ENCODE data around the gene ACVR1C. TPM values are rescaled to one million over a fixed set of nuclear protein-coding genes. Genes with fewer than 3 reads are reported as not detected.

ACVR1C gene
- polyA plus RNA-seq, 3 donors = 0.05 TPM; not detected in 2

GRCh38 chr2:157477919-157478318, 150.7 kb downstream of the ACVR1C start:
- Mint-ChIP-seq H3K27ac (no peak overlapping the region), H3K4me1 (peaks cover 19% of the 10 kb centered on the region), H3K9me3 (peaks cover 0 to 2% (median 0%) of the 10 kb centered on the region in 7 donors), H3K4me3 (no peak overlapping the region), H3K36me3 (no peaks in the 10 kb centered on the region), H3K27me3 (ENCODE audit: low read depth in 3 of 3) (no peaks in the 10 kb centered on the region)
- DNase-seq = no peak
- H3K79me2 ChIP-seq (ENCODE audit: insufficient read depth, low read length) = no peaks in the 10 kb centered on the region
- H3K4me3 ChIP-seq (replicated peaks in 1 of 3; ENCODE audit: low read depth in 2 of 3, low read length in 3 of 3) = no peak overlapping the region
- no peak overlapping the region for H2AFZ ChIP-seq (ENCODE audit: insufficient read depth, low read depth, low read length, poor library complexity, severe bottlenecking)
- peaks cover 5 to 16% of the 10 kb centered on the region in 2 donors for H3K4me1 ChIP-seq (ENCODE audit: control insufficient read depth in 1 of 2, insufficient read depth in 2 of 2, low read length in 2 of 2)
- TF ChIP-seq, protein P1, sequence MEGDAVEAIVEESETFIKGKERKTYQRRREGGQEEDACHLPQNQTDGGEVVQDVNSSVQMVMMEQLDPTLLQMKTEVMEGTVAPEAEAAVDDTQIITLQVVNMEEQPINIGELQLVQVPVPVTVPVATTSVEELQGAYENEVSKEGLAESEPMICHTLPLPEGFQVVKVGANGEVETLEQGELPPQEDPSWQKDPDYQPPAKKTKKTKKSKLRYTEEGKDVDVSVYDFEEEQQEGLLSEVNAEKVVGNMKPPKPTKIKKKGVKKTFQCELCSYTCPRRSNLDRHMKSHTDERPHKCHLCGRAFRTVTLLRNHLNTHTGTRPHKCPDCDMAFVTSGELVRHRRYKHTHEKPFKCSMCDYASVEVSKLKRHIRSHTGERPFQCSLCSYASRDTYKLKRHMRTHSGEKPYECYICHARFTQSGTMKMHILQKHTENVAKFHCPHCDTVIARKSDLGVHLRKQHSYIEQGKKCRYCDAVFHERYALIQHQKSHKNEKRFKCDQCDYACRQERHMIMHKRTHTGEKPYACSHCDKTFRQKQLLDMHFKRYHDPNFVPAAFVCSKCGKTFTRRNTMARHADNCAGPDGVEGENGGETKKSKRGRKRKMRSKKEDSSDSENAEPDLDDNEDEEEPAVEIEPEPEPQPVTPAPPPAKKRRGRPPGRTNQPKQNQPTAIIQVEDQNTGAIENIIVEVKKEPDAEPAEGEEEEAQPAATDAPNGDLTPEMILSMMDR (IDR thresholded peaks at IDR 0.05) = no peak
- H3K36me3 ChIP-seq (replicated peaks in 1 of 2; ENCODE audit: control insufficient read depth in 1 of 2, insufficient read depth in 2 of 2, low read length in 2 of 2) = no peaks in the 10 kb centered on the region
- H3K27me3 ChIP-seq (ENCODE audit: control insufficient read depth in 2 of 2, insufficient read depth in 2 of 2, low read length in 2 of 2) = no peaks in the 10 kb centered on the region
- H4K20me1 ChIP-seq (ENCODE audit: insufficient read depth, low read length) = no peaks in the 10 kb centered on the region
- H3K9ac ChIP-seq (ENCODE audit: insufficient read depth, low read length, poor library complexity, severe bottlenecking) = no peak overlapping the region
- H3K27ac ChIP-seq (ENCODE audit: low read depth in 1 of 2, low read length in 2 of 2) = no peak overlapping the region
- no peak overlapping the region for H3K4me2 ChIP-seq (replicated peaks; ENCODE audit: extremely low read depth, low read length, poor library complexity, severe bottlenecking)
- no peaks in the 10 kb centered on the region for H3K9me3 ChIP-seq (replicated peaks in 1 of 2; ENCODE audit: control insufficient read depth in 1 of 2, insufficient read depth in 1 of 2, low read length in 2 of 2)
- intact Hi-C loops (cut with micrococcal nuclease) = no loop called here

GRCh38 chr2:157476953-157477709, 151.5 kb downstream of the ACVR1C start:
- H3K9ac ChIP-seq (ENCODE audit: insufficient read depth, low read length, poor library complexity, severe bottlenecking) = no peak overlapping the region
- no peak overlapping the region for H3K27ac ChIP-seq (ENCODE audit: low read depth in 1 of 2, low read length in 2 of 2)
- H3K4me1 ChIP-seq (ENCODE audit: control insufficient read depth in 1 of 2, insufficient read depth in 2 of 2, low read length in 2 of 2) = peaks cover 5 to 16% of the 10 kb centered on the region in 2 donors
- H3K4me1 Mint-ChIP-seq = peaks cover 19% of the 10 kb centered on the region
- no peak overlapping the region for H3K4me3 Mint-ChIP-seq
- intact Hi-C loops (cut with micrococcal nuclease) = no loop called here
- no peak for DNase-seq
- no peaks in the 10 kb centered on the region for H3K27me3 ChIP-seq (ENCODE audit: control insufficient read depth in 2 of 2, insufficient read depth in 2 of 2, low read length in 2 of 2)
- H3K36me3 ChIP-seq (replicated peaks in 1 of 2; ENCODE audit: control insufficient read depth in 1 of 2, insufficient read depth in 2 of 2, low read length in 2 of 2) = no peaks in the 10 kb centered on the region
- no peak overlapping the region for H3K27ac Mint-ChIP-seq
- H4K20me1 ChIP-seq (ENCODE audit: insufficient read depth, low read length) = no peaks in the 10 kb centered on the region
- H3K9me3 ChIP-seq (replicated peaks in 1 of 2; ENCODE audit: control insufficient read depth in 1 of 2, insufficient read depth in 1 of 2, low read length in 2 of 2) = no peaks in the 10 kb centered on the region
- TF ChIP-seq, protein P1 (IDR thresholded peaks at IDR 0.05) = no peak
- H2AFZ ChIP-seq (ENCODE audit: insufficient read depth, low read depth, low read length, poor library complexity, severe bottlenecking) = no peak overlapping the region
- H3K4me3 ChIP-seq (replicated peaks in 1 of 3; ENCODE audit: low read depth in 2 of 3, low read length in 3 of 3) = no peak overlapping the region
- peaks cover 0 to 2% (median 0%) of the 10 kb centered on the region in 7 donors for H3K9me3 Mint-ChIP-seq
- no peaks in the 10 kb centered on the region for H3K36me3 Mint-ChIP-seq
- no peak overlapping the region for H3K4me2 ChIP-seq (replicated peaks; ENCODE audit: extremely low read depth, low read length, poor library complexity, severe bottlenecking)
- no peaks in the 10 kb centered on the region for H3K27me3 Mint-ChIP-seq (ENCODE audit: low read depth in 3 of 3)
- no peaks in the 10 kb centered on the region for H3K79me2 ChIP-seq (ENCODE audit: insufficient read depth, low read length)

Other genes starting within 250 kb of the ACVR1C start
- 100 to 1,000 TPM in 1 of 3 donors, 10 to 100 TPM in 2; 61.9 to 188 (median 83.5) TPM for gene CYTIP, start 184.8 kb downstream of the ACVR1C start, polyA plus RNA-seq
- 10 to 100 TPM in 1 of 3 donors, 1 to 10 TPM in 2; 2.8 to 13.4 (median 4.9) TPM for gene ACVR1, start 247.5 kb upstream of the ACVR1C start, polyA plus RNA-seq

All from CD14-positive monocyte (primary cell).